ENCODE results near the gene MAPKBP1. TPM values are rescaled to one million over a fixed set of nuclear protein-coding genes. Genes with fewer than 3 reads are reported as not detected.
A peak's percentile ranks its signal among the peaks of the same experiment; 100 is the strongest.

The MAPKBP1 gene
- total RNA-seq, 1 experiment from 2014 or later = 14.5 TPM

DNA sequence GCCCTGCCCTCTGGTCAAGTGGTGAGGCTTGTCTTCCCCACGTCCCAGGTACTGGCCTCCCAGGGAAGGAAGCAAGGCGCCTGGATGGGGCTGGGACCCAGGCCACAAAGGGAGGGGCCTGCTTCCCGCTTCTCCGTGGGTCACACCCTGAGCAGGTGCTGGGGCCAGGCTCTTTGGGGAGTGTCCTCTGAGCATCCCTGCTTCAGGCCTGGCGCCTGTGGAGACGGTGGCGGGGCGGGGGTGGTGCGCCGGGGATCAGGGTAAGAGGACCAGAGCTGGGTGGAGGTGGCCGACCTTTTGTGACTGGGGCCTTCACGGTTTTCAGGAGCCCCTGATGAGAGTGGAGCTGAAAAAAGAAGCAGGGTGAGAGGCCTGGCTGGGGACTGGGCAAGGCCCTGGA, 67.9 kb downstream of the MAPKBP1 start:
- TF ChIP-seq CREB1 (CRISPR knock-in tag; IDR thresholded peaks at IDR 0.05) (no peak), ATF1 (CRISPR knock-in tag; IDR thresholded peaks at IDR 0.05) (no peak), ZNF317 (CRISPR knock-in tag; IDR thresholded peaks at IDR 0.05; ENCODE audit: borderline replicate concordance, low read depth) (no peak), ZNF263 (CRISPR knock-in tag; IDR thresholded peaks at IDR 0.05; ENCODE audit: low read depth) (no peak), ATF3 (CRISPR knock-in tag; conservative IDR thresholded peaks at IDR 0.05) (no peak), CREM (CRISPR knock-in tag; IDR thresholded peaks at IDR 0.05) (no peak), E2F1 (CRISPR knock-in tag; IDR thresholded peaks at IDR 0.05) (no peak), ARID4B (CRISPR knock-in tag; IDR thresholded peaks at IDR 0.05; ENCODE audit: borderline replicate concordance) (no peak), CTCF (IDR thresholded peaks at IDR 0.05) (no peak), ZNF219 (CRISPR knock-in tag; IDR thresholded peaks at IDR 0.05; ENCODE audit: borderline replicate concordance) (no peak), ESRRA (CRISPR knock-in tag; IDR thresholded peaks at IDR 0.05; ENCODE audit: borderline replicate concordance) (no peak), ZNF532 (CRISPR knock-in tag; IDR thresholded peaks at IDR 0.05; ENCODE audit: borderline replicate concordance) (no peak), NR1H2 (CRISPR knock-in tag; IDR thresholded peaks at IDR 0.05) (no peak), TEAD1 (CRISPR knock-in tag; IDR thresholded peaks at IDR 0.05) (no peak)
- TF ChIP-seq, protein P1, sequence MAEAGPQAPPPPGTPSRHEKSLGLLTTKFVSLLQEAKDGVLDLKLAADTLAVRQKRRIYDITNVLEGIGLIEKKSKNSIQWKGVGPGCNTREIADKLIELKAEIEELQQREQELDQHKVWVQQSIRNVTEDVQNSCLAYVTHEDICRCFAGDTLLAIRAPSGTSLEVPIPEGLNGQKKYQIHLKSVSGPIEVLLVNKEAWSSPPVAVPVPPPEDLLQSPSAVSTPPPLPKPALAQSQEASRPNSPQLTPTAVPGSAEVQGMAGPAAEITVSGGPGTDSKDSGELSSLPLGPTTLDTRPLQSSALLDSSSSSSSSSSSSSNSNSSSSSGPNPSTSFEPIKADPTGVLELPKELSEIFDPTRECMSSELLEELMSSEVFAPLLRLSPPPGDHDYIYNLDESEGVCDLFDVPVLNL (CRISPR knock-in tag; IDR thresholded peaks at IDR 0.05; ENCODE audit: borderline replicate concordance, low read depth) = no peak
- POLR2A ChIA-PET = no interaction called here
- CTCF ChIA-PET = interaction anchor here (0.7 kb wide), 1 partner anchor 62 kb away, joined by 3 read pairs; no protein-coding TSS in a partner anchor

More for the DNA sequence above, 67.9 kb downstream of the MAPKBP1 start:
- DNase-seq (ENCODE audit: low spot score) = no peak
- H3K36me3 Mint-ChIP-seq = peaks cover 2% of the 10 kb centered on the region; the same call in 1 of the 2 replicates
- peak; percentile 15 for ATAC-seq
- no peak overlapping the region for H3K4me3 Mint-ChIP-seq
- H3K27me3 Mint-ChIP-seq (ENCODE audit: low read depth) = no peaks in the 10 kb centered on the region
- no peaks in the 10 kb centered on the region for H3K9me3 Mint-ChIP-seq
- no peaks in the 10 kb centered on the region for H3K4me1 Mint-ChIP-seq
- no peak overlapping the region for H3K27ac Mint-ChIP-seq

All from WTC11 (cell line).